ENCODE data around the gene WBP11. TPM values are rescaled to one million over a fixed set of nuclear protein-coding genes. Genes with fewer than 3 reads are reported as not detected.

Gene WBP11
- total and polyA plus RNA-seq, 2 of the 13 experiments (the other 11 are each of a cell fraction or from before 2014, with no cell fraction given): 7.6 to 31.0 TPM

- no peak for TF ChIP-seq ZBTB39 (CRISPR knock-in tag; IDR thresholded peaks at IDR 0.05)
- TF ChIP-seq TEAD3 (CRISPR knock-in tag; optimal IDR thresholded peaks at IDR 0.05; ENCODE audit: borderline replicate concordance): peak; percentile 96
- TF ChIP-seq ZNF652 (CRISPR knock-in tag; IDR thresholded peaks at IDR 0.05; ENCODE audit: borderline replicate concordance, low read depth): no peak
- TF ChIP-seq ARID4A (CRISPR knock-in tag; IDR thresholded peaks at IDR 0.05; ENCODE audit: borderline replicate concordance): peak; percentile 55; the same call in 1 of the 2 replicates
- no peak for TF ChIP-seq ZNF780A (CRISPR knock-in tag; IDR thresholded peaks at IDR 0.05)
- peak; percentile 30; the same call in 1 of the 2 replicates for TF ChIP-seq HNF4A (CRISPR knock-in tag; IDR thresholded peaks at IDR 0.05)
- no peak for TF ChIP-seq ZBTB26 (CRISPR knock-in tag; IDR thresholded peaks at IDR 0.05; ENCODE audit: borderline replicate concordance)
- peak; percentile 75; the same call in 1 of the 2 replicates for TF ChIP-seq MIER2 (CRISPR knock-in tag; IDR thresholded peaks at IDR 0.05)
- TF ChIP-seq SAP130 (CRISPR knock-in tag; IDR thresholded peaks at IDR 0.05; ENCODE audit: low read depth): peak; percentile 79
- TF ChIP-seq MXD3 (CRISPR knock-in tag; IDR thresholded peaks at IDR 0.05): no peak
- TF ChIP-seq ZNF563 (CRISPR knock-in tag; IDR thresholded peaks at IDR 0.05): no peak
- TF ChIP-seq ZNF646 (CRISPR knock-in tag; IDR thresholded peaks at IDR 0.05): no peak
- 0 out of 2 replicates have a peak, but pooled peaks have one; percentile 27 for TF ChIP-seq ELF3 (CRISPR knock-in tag; IDR thresholded peaks at IDR 0.05)
- TF ChIP-seq EHMT2 (IDR thresholded peaks at IDR 0.05; ENCODE audit: borderline replicate concordance, low read depth, low read length): no peak
- no peak for TF ChIP-seq NPAS2 (CRISPR knock-in tag; IDR thresholded peaks at IDR 0.05; ENCODE audit: borderline replicate concordance)
- TF ChIP-seq ZKSCAN5 (CRISPR knock-in tag; IDR thresholded peaks at IDR 0.05): no peak
These were observed 38.5 kb upstream of the WBP11 start (continued) for GRCh38 chr12:14841761-14842160.
